GM12878 (cell line): ENCODE results near the gene SCNM1. TPM values are rescaled to one million over a fixed set of nuclear protein-coding genes. Genes with fewer than 3 reads are reported as not detected.

Source experiments
- ATAC-seq: fragments of 200-7000 bp; cut with Tn5 transposase; 3 replicates; pipeline ENCODE4 v1.9.1; 2020; ENCODE audit warnings: mild to moderate bottlenecking, moderate library complexity
- BruUV-seq: library from RNA; stranded (reverse); fragments of 400-500 nt; replicated peaks from 2 replicates; lab custom pipeline; 2021; lab: Mats Ljungman, UMichigan
- CTCF ChIA-PET: fragments of 300-600 bp; sonication (Branson Sonifier 250); formaldehyde crosslinking; extraction: SDS; loops from one replicate; lab custom pipeline; 2021; ENCODE audit warnings: inconsistent platforms; lab: Yijun Ruan, JAX
- POLR2A ChIA-PET: fragments of 350-600 bp; formaldehyde crosslinking; extraction: SDS; loops from one replicate; lab custom pipeline; 2021; ENCODE audit warnings: inconsistent platforms; lab: Charles Lee
- RAD21 ChIA-PET: fragments of 300-600 bp; sonication (Branson Sonifier 250); formaldehyde crosslinking; loops from one replicate; lab custom pipeline; 2023; ENCODE audit warnings: antibody characterized with exemption; ENCODE audit not compliant: unreplicated experiment; lab: Charles Lee
- SMC1A ChIA-PET: fragments of 300-600 bp; sonication (Branson Sonifier 250); formaldehyde crosslinking; loops from one replicate; lab custom pipeline; 2023; ENCODE audit not compliant: unreplicated experiment, uncharacterized antibody; lab: Charles Lee
- DNase-seq: peaks from one replicate; pipeline ENCODE4 v3.0.0-alpha.2; 2011; ENCODE audit warnings: low read depth, low spot score
- FAIRE-seq: peaks from 3 replicates; lab custom pipeline; 2011; peaks lifted over from hg19 to GRCh38; lab: Jason Lieb, UNC
- H2AFZ ChIP-seq: 2 replicates; pipeline ENCODE4 v1.6.0; 2011; ENCODE audit warnings: low read depth, low read length, control low read depth; ENCODE audit not compliant: control insufficient read depth
- H3K27ac ChIP-seq: 2 replicates; pipeline ENCODE4 v1.5.1; 2011; ENCODE audit warnings: control low read depth; ENCODE audit not compliant: control insufficient read depth, insufficient read depth
- H3K27me3 ChIP-seq, 2 experiments: replicated peaks in 1 of 2; 2 replicates each; pipeline versions ENCODE4 v1.6.0 to v1.6.1; 2011; ENCODE audit warnings: low read length in 1 of 2; ENCODE audit not compliant: control insufficient read depth in 2 of 2, insufficient read depth in 2 of 2
- H3K36me3 ChIP-seq, 2 experiments: 2 replicates each; pipeline ENCODE4 v1.5.1; 2011; ENCODE audit warnings: low read length in 1 of 2; ENCODE audit not compliant: control insufficient read depth in 2 of 2, insufficient read depth in 2 of 2
- H3K4me1 ChIP-seq: 2 replicates; pipeline ENCODE4 v1.6.1; 2011; ENCODE audit warnings: mild to moderate bottlenecking, low read length, moderate library complexity, mixed read lengths; ENCODE audit not compliant: control insufficient read depth, insufficient read depth
- H3K4me2 ChIP-seq: 2 replicates; pipeline ENCODE4 v1.6.0; 2011; ENCODE audit warnings: control low read depth; ENCODE audit not compliant: control insufficient read depth, insufficient read depth
- H3K4me3 ChIP-seq: fragments of 200-600 bp; sonication (generic); 2 replicates; pipeline ENCODE4 v1.5.1; 2016
- H3K79me2 ChIP-seq: 2 replicates; pipeline ENCODE4 v1.6.0; 2011; ENCODE audit warnings: low read length; ENCODE audit not compliant: control insufficient read depth, insufficient read depth
- H3K9ac ChIP-seq: 2 replicates; pipeline ENCODE4 v1.8.0; 2011; ENCODE audit warnings: low read length, control low read depth, mixed read lengths; ENCODE audit not compliant: control insufficient read depth, insufficient read depth
- H3K9me3 ChIP-seq: replicated peaks from 3 replicates; pipeline ENCODE4 v1.5.1; 2011; ENCODE audit warnings: mild to moderate bottlenecking, low read length; ENCODE audit not compliant: control insufficient read depth, insufficient read depth
- H4K20me1 ChIP-seq: 2 replicates; pipeline ENCODE4 v1.6.0; 2011; ENCODE audit not compliant: control insufficient read depth, insufficient read depth
- BCL11A ChIP-seq: IDR thresholded peaks from 2 replicates; pipeline ENCODE4 v1.6.1; 2011; ENCODE audit warnings: low read depth, low read length
- FOS ChIP-seq: IDR thresholded peaks from 3 replicates; pipeline ENCODE4 v1.6.1; 2011; ENCODE audit warnings: borderline replicate concordance; ENCODE audit not compliant: insufficient read length; ENCODE audit errors: extremely low read depth
- MTA3 ChIP-seq: IDR thresholded peaks from 2 replicates; pipeline ENCODE4 v1.6.1; 2012; ENCODE audit warnings: low read length, inconsistent platforms, borderline replicate concordance
- RBBP5 ChIP-seq: fragments of 200-600 bp; sonication (generic); conservative IDR thresholded peaks from 2 replicates; pipeline ENCODE4 v1.6.1; 2016
- RELA ChIP-seq: fragments of 450-650 bp; IDR thresholded peaks from 2 replicates; pipeline ENCODE4 v1.8.0; 2014; ENCODE audit warnings: borderline replicate concordance; ENCODE audit not compliant: partially characterized antibody
- RELB ChIP-seq: fragments of 450-650 bp; IDR thresholded peaks from 2 replicates; pipeline ENCODE4 v1.6.1; 2017; ENCODE audit warnings: low read depth, mild to moderate bottlenecking, moderate library complexity
- ZNF274 ChIP-seq: IDR thresholded peaks from one replicate; pipeline ENCODE4 v1.8.0; 2011; ENCODE audit not compliant: insufficient read length, insufficient read depth
- ZNF384 ChIP-seq: IDR thresholded peaks from 2 replicates; pipeline ENCODE4 v1.6.1; 2012; ENCODE audit warnings: low read depth, mild to moderate bottlenecking, low read length, improper control_type of control experiment, borderline replicate concordance
- WGBS: methylation state at CpG from one replicate; pipeline ENCODE4 v1.1.6; 2016; ENCODE audit warnings: low lambda C conversion rate; ENCODE audit not compliant: insufficient replicate concordance, insufficient coverage; ENCODE audit errors: missing lambda C conversion rate; 5-methylcytosine and 5-hydroxymethylcytosine counted together
- in situ Hi-C: fragments of 300-500 bp; cut with MboI; formaldehyde crosslinking; loops from 9 replicates; pipeline ENCODE4 v1.14.3; 2018; ENCODE audit warnings: mixed read lengths
- intact Hi-C: fragments of 100-400 bp; cut with micrococcal nuclease; formaldehyde crosslinking; loops from one replicate; pipeline ENCODE4 v1.14.2; 2022; ENCODE audit not compliant: unreplicated experiment
- polyA plus RNA-seq, 11 experiments: library from polyadenylated mRNA; depleted of rRNA in 4 of 11; unstranded in 6 of 11; stranded (reverse) in 5 of 11; fragments of >200 nt; fragmentation: Nextera tagmentation in 4 of 11; fragmentation: Illumina TruSeq in 1 of 11; extraction: Ambion mirVana in 4 of 11; extraction: Trizol in 1 of 11; gene quantifications; 1 replicate in 1 of 11; 2 replicates in 10 of 11; pipeline versions ENCODE4 v1.2.1 to v1.2.3, GENCODE V29; 2011 to 2016; ENCODE audit warnings: inconsistent platforms in 2 of 11, missing spikeins in 2 of 11, low read depth in 1 of 11
- total RNA-seq, 4 experiments: library from RNA; depleted of rRNA in 3 of 4; stranded (reverse); fragments of >200 nt in 3 of 4; fragmentation: Illumina TruSeq in 1 of 4; extraction: Trizol in 1 of 4; gene quantifications; 2 replicates each; pipeline versions ENCODE4 v1.2.1 to v1.2.3, GENCODE V29; 2013 to 2021

Gene SCNM1
- total and polyA plus RNA-seq, 10 of the 15 experiments (the other 5 are each of a cell fraction or from before 2014, with no cell fraction given), result 25.8 to 207 (median 76.9) TPM

DNA sequence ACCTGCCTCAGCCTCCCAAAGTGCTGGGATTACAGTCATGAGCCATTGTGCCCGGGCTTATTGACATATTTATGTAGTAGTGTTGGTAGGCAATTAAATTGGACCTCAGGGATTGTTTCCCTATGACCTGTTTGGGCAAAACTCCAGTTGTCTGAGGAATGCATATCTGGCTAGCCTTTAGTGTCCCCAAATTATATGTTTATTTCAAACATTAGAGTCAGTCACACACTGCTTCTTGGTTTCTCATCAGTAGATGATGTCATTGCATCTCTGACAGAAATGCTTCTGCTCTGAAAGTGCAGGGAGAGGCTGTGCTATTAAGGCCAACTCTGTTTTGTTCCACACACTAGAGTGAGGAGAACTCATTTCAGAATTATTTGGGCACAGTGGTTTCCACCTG, 44.9 kb downstream of the SCNM1 start:
- ChIA-PET SMC1A (interaction anchor here (2.0 kb wide), 1 partner anchor 111 kb away, joined by 6 read pairs; no protein-coding TSS in a partner anchor), POLR2A (interaction anchor here (1.0 kb wide), 1 partner anchor 14 kb away, joined by 3 read pairs; no protein-coding TSS in a partner anchor), CTCF (interaction anchor here (1.7 kb wide), 1 partner anchor 54 kb away, joined by 5 read pairs; the partner anchor contains the start of gene TNFAIP8L2), RAD21 (no interaction called here)
- Histone ChIP-seq H3K9ac (no peak overlapping the region), H3K36me3 (peaks cover 1 to 9% of the 10 kb centered on the region in 2 experiments), H3K9me3 (no peaks in the 10 kb centered on the region), H3K27ac (no peak overlapping the region), H2AFZ (no peak overlapping the region), H3K4me3 (no peak overlapping the region), H3K4me1 (no peaks in the 10 kb centered on the region), H3K27me3 (no peaks in the 10 kb centered on the region), H4K20me1 (no peaks in the 10 kb centered on the region; the same call in 1 of the 2 replicates), H3K79me2 (peaks cover 38% of the 10 kb centered on the region), H3K4me2 (no peak overlapping the region)
- TF ChIP-seq MTA3 (no peak), RBBP5 (no peak), FOS (no peak), ZNF274 (no peak), BCL11A (no peak), RELA (no peak), RELB (no peak), ZNF384 (no peak)
- in situ Hi-C loops, result no loop called here
- no TSS peak for BruUV-seq
- WGBS, result 100% methylated on average over 1 of the region's 1 CpG
- no peak for DNase-seq
- intact Hi-C loops, result no loop called here
- no peak for ATAC-seq
- no peak for FAIRE-seq
